CD8-positive, alpha-beta memory T cell (primary cell): Measurements from ENCODE around the gene AP3S1. TPM values are rescaled to one million over a fixed set of nuclear protein-coding genes. Genes with fewer than 3 reads are reported as not detected.
"Not testable (repeated sequence)": the region's sequence is repeated elsewhere in the genome, so short reads cannot be mapped to it uniquely, and the experiment has no call there.

Source experiments
- CTCF ChIA-PET: fragments of 350-600 bp; sonication (Branson Sonifier 250); formaldehyde crosslinking; loops from one replicate; lab custom pipeline; 2021; ENCODE audit warnings: antibody characterized with exemption; lab: Charles Lee
- POLR2A ChIA-PET: fragments of 350-600 bp; sonication (Branson Sonifier 250); formaldehyde crosslinking; loops from one replicate; lab custom pipeline; 2021; ENCODE audit warnings: antibody characterized with exemption; lab: Charles Lee
- DNase-seq, 5 donors: peaks; one replicate each; pipeline versions ENCODE4 v3.0.0 to v3.0.0-alpha.2; 2020 to 2022; ENCODE audit warnings: mixed read lengths in 1 of 5
- H3K27ac ChIP-seq: one replicate; pipeline ENCODE4 v1.7.0; 2013; ENCODE audit warnings: low read depth, mild to moderate bottlenecking, low read length, moderate library complexity
- H3K27me3 ChIP-seq: 2 replicates; pipeline ENCODE4 v1.7.0; 2013; ENCODE audit warnings: low read length, mild to moderate bottlenecking; ENCODE audit not compliant: insufficient read depth, poor library complexity, severe bottlenecking
- H3K36me3 ChIP-seq: 2 replicates; pipeline ENCODE4 v1.7.0; 2013; ENCODE audit warnings: mild to moderate bottlenecking, low read length, moderate library complexity; ENCODE audit not compliant: insufficient read depth
- H3K4me1 ChIP-seq: 2 replicates; pipeline ENCODE4 v1.7.0; 2013; ENCODE audit warnings: mild to moderate bottlenecking, low read length, moderate library complexity; ENCODE audit not compliant: insufficient read depth
- H3K4me3 ChIP-seq: 2 replicates; pipeline ENCODE4 v1.7.0; 2013; ENCODE audit warnings: mild to moderate bottlenecking, low read length
- H3K9me3 ChIP-seq: 2 replicates; pipeline ENCODE4 v1.7.0; 2013; ENCODE audit warnings: mild to moderate bottlenecking, low read length
- H3K27ac Mint-ChIP-seq, 8 donors: one replicate each; pipeline ENCODE4 v1.8.0; 2020 to 2021; ENCODE audit warnings: mixed read lengths in 8 of 8, mild to moderate bottlenecking in 6 of 8, inconsistent platforms in 3 of 8, moderate library complexity in 3 of 8
- H3K27me3 Mint-ChIP-seq, 2 donors: one replicate each; pipeline ENCODE4 v1.8.0; 2020 to 2021; ENCODE audit warnings: mixed read lengths in 2 of 2, mild to moderate bottlenecking in 1 of 2, moderate library complexity in 1 of 2
- H3K36me3 Mint-ChIP-seq, 3 donors: one replicate each; pipeline ENCODE4 v1.8.0; 2020 to 2021; ENCODE audit warnings: mixed read lengths in 3 of 3, inconsistent platforms in 1 of 3, mild to moderate bottlenecking in 1 of 3
- H3K4me1 Mint-ChIP-seq, 3 donors: one replicate each; pipeline ENCODE4 v1.8.0; 2020 to 2021; ENCODE audit warnings: mixed read lengths in 3 of 3, inconsistent platforms in 1 of 3, mild to moderate bottlenecking in 1 of 3
- H3K4me3 Mint-ChIP-seq, 7 donors: one replicate each; pipeline ENCODE4 v1.8.0; 2020 to 2021; ENCODE audit warnings: mixed read lengths in 7 of 7, mild to moderate bottlenecking in 6 of 7, moderate library complexity in 4 of 7, inconsistent platforms in 2 of 7
- H3K9me3 Mint-ChIP-seq, 5 donors: one replicate each; pipeline ENCODE4 v1.8.0; 2020 to 2022; ENCODE audit warnings: mixed read lengths in 5 of 5, mild to moderate bottlenecking in 3 of 5, moderate library complexity in 2 of 5, inconsistent platforms in 1 of 5
- polyA plus RNA-seq: library from polyadenylated mRNA; unstranded; fragments of 300-500 nt; fragmentation: Illumina TruSeq; gene quantifications from one replicate; pipeline ENCODE4 v1.2.3, GENCODE V29; 2021
- total RNA-seq, 2 experiments: library from RNA; stranded (reverse); gene quantifications; one replicate each; pipeline ENCODE4 v1.2.3, GENCODE V29; 2021

AP3S1 gene
- total and polyA plus RNA-seq, 3 experiments from 2014 or later, result 62.1 to 77.5 (median 73.6) TPM

DNA sequence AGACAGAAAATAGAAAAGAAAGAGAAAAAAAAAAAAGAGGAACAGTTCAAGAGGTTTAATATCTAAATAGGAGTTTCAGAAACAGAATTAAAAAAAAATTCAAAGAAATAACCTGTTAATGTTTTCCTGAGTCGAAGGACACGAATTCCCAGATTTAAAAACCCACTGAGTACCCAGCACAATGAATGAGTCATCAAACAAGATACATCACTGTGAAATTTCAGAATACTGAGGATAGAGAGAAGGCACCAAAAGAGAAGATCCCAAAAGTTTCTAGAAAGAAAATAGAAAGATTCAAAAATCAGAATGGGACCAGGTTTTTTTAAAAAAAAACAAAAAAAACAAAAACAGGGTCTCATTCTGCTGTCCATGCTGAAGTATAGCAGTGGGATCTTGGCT is 34.1 kb upstream of the AP3S1 start:
- DNase-seq, result no peak
- H3K27ac ChIP-seq, result no peak overlapping the region

DNA sequence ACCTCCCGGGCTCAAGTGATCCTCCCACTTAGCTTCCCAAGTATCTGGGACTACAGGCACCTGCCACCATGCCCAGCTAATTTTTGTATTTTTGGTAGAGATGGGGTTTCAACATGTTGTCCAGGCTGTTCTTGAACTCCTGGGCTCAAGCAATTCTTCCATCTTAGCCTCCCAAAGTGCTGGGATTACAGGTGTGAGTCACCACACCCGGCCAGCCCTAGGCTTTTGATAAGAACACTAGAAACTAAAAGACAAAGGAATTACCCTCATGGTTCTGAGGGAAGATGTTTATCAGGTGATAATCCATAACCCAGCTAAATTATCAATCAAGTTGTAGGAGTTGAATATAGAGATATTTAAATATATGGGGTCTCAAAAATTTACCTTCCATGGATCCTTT is 33.7 kb upstream of the AP3S1 start:
- not testable (repeated sequence) for H3K4me3 ChIP-seq, H3K4me1 Mint-ChIP-seq

More for the DNA sequence above, 34.1 kb upstream of the AP3S1 start:
- POLR2A ChIA-PET, result interaction anchor here (0.6 kb wide), 1 partner anchor 33 kb away, joined by 4 read pairs; no protein-coding TSS in a partner anchor
- H3K36me3 Mint-ChIP-seq, result no peaks in the 10 kb centered on the region
- H3K4me3 Mint-ChIP-seq, result no peak overlapping the region
- Histone ChIP-seq H3K9me3 (no peaks in the 10 kb centered on the region), H3K4me3 (no peak overlapping the region), H3K36me3 (no peaks in the 10 kb centered on the region), H3K4me1 (no peaks in the 10 kb centered on the region), H3K27me3 (peaks cover 5% of the 10 kb centered on the region)
- H3K27ac Mint-ChIP-seq, result no peak overlapping the region
- CTCF ChIA-PET, result interaction anchor here (1.4 kb wide), 1 partner anchor 16 kb away, joined by 4 read pairs; no protein-coding TSS in a partner anchor
- H3K9me3 Mint-ChIP-seq, result no peaks in the 10 kb centered on the region
- H3K27me3 Mint-ChIP-seq, result peaks cover 6 to 27% of the 10 kb centered on the region in 2 donors
- H3K4me1 Mint-ChIP-seq, result peaks cover 0 to 10% (median 0%) of the 10 kb centered on the region in 3 donors

DNA sequence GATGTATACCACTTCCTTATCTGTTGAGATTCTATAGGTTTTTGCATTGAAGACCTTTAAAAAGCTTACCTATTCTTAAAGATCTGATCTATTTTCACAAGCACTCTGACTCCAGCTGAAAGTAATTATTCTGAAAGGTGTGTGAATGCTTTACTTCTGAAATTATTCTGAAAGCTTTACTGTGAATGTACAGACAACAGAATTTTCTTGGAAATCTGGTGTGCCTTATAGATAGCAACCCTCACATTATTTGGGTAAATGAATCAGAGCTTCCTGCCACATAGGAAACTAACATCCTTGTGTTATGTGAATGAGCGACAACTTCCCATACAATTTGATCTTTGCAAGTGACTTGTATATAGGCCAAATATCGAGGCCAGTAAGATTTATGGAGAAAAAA is 31.8 kb upstream of the AP3S1 start:
- Mint-ChIP-seq H3K27me3 (peaks cover 21 to 40% of the 10 kb centered on the region in 2 donors), H3K4me1 (peaks cover 5 to 10% (median 8%) of the 10 kb centered on the region in 3 donors), H3K9me3 (no peaks in the 10 kb centered on the region), H3K4me3 (no peak overlapping the region), H3K36me3 (no peaks in the 10 kb centered on the region), H3K27ac (no peak overlapping the region)
- Histone ChIP-seq H3K27me3 (peaks cover 14% of the 10 kb centered on the region), H3K9me3 (no peaks in the 10 kb centered on the region), H3K27ac (no peak overlapping the region), H3K4me1 (no peaks in the 10 kb centered on the region), H3K36me3 (no peaks in the 10 kb centered on the region), H3K4me3 (no peak overlapping the region)
- CTCF ChIA-PET, result no interaction called here
- POLR2A ChIA-PET, result no interaction called here
- no peak for DNase-seq

More for the DNA sequence above, 33.7 kb upstream of the AP3S1 start:
- not testable (repeated sequence) for H3K27ac ChIP-seq, H3K27ac Mint-ChIP-seq, H3K9me3 Mint-ChIP-seq, H3K4me3 Mint-ChIP-seq, DNase-seq, H3K4me1 ChIP-seq, H3K27me3 ChIP-seq, H3K9me3 ChIP-seq, H3K36me3 Mint-ChIP-seq, H3K36me3 ChIP-seq
- CTCF ChIA-PET, result interaction anchor here (1.4 kb wide), 1 partner anchor 16 kb away, joined by 4 read pairs; no protein-coding TSS in a partner anchor
- POLR2A ChIA-PET, result interaction anchor here (0.6 kb wide), 1 partner anchor 33 kb away, joined by 4 read pairs; no protein-coding TSS in a partner anchor
- peaks cover 7 to 29% of the 10 kb centered on the region in 2 donors for H3K27me3 Mint-ChIP-seq

DNA sequence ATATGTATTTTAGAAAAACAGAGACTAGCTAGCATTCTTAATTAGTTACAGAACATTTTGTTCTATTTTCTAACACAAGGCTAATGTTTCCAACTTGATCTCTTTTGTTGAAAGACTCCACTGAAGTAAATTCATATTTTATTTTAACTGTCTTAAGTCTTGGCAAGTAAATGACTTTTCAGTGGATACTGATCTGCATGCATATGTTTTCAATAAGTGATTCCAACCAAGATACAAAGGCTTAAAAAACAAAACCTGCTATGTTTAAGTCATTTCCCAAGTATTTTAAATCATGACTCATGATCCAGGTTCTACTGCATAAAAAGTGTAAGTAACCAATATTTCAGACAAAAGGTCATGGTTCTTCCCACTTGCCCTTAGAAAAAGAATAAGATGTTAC is 31.0 kb upstream of the AP3S1 start:
- Mint-ChIP-seq H3K36me3 (no peaks in the 10 kb centered on the region), H3K4me1 (peaks cover 13 to 17% (median 16%) of the 10 kb centered on the region in 3 donors)
- CTCF ChIA-PET, result no interaction called here

DNA sequence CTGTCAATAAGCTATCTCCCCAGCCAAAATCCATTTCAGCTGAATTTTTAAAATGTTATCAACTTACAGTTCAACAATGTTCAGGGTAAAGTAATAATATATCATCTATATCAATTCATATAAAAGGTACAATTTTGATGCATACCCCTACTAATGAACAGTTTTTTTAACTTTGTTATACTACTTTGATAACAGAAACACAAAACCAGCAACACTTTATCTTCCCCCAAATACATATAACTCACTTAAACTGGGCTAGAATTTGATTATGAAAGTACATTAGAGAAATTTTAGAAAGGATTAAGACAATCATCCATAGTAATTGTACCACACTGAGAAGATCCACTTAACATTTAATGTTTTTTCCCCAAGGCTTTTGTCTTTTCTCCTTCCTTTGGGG is 30.3 kb upstream of the AP3S1 start:
- ChIA-PET CTCF (interaction anchor here (0.7 kb wide), 1 partner anchor 14 kb away, joined by 4 read pairs; no protein-coding TSS in a partner anchor), POLR2A (no interaction called here)
- no peak overlapping the region for H3K27ac ChIP-seq
- H3K36me3 Mint-ChIP-seq, result no peaks in the 10 kb centered on the region
- H3K4me3 Mint-ChIP-seq, result no peak overlapping the region
- no peak overlapping the region for H3K4me3 ChIP-seq
- H3K27ac Mint-ChIP-seq, result no peak overlapping the region
- H3K4me1 ChIP-seq, result no peaks in the 10 kb centered on the region
- peaks cover 17 to 20% (median 20%) of the 10 kb centered on the region in 3 donors for H3K4me1 Mint-ChIP-seq
- H3K9me3 Mint-ChIP-seq, result no peaks in the 10 kb centered on the region
- peaks cover 33 to 50% of the 10 kb centered on the region in 2 donors for H3K27me3 Mint-ChIP-seq
- no peaks in the 10 kb centered on the region for H3K36me3 ChIP-seq
- no peaks in the 10 kb centered on the region for H3K9me3 ChIP-seq
- no peak for DNase-seq
- peaks cover 29% of the 10 kb centered on the region for H3K27me3 ChIP-seq

More for the DNA sequence above, 31.0 kb upstream of the AP3S1 start:
- no peaks in the 10 kb centered on the region for H3K4me1 ChIP-seq
- Mint-ChIP-seq H3K27me3 (peaks cover 29 to 46% of the 10 kb centered on the region in 2 donors), H3K27ac (no peak overlapping the region), H3K4me3 (no peak overlapping the region), H3K9me3 (no peaks in the 10 kb centered on the region)
- H3K9me3 ChIP-seq, result no peaks in the 10 kb centered on the region
- no peaks in the 10 kb centered on the region for H3K36me3 ChIP-seq
- POLR2A ChIA-PET, result no interaction called here
- peaks cover 23% of the 10 kb centered on the region for H3K27me3 ChIP-seq
- H3K4me3 ChIP-seq, result no peak overlapping the region
- H3K27ac ChIP-seq, result no peak overlapping the region
- DNase-seq, result no peak

DNA sequence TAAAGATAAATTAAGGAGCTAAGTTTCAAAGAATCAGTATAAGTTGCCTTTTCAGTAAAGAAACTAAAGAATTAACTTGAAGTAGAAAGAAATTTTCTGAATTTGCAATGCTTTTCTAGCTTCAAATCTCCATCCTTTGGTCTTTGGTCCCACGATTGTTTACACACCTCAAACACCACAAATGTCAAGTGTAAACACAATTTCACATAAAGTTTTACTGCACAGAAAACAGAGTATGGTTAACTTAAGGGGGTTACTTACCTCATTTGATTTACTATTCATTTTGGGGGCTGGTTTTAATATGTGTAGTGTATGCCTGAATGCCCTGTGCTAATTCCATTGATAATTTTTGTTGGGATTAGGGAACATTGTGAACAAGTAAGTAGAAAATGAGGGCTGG is 29.4 kb upstream of the AP3S1 start:
- Histone ChIP-seq H3K27ac (no peak overlapping the region), H3K4me3 (no peak overlapping the region), H3K27me3 (peaks cover 30% of the 10 kb centered on the region), H3K4me1 (no peaks in the 10 kb centered on the region), H3K36me3 (no peaks in the 10 kb centered on the region), H3K9me3 (no peaks in the 10 kb centered on the region)
- ChIA-PET CTCF (no interaction called here), POLR2A (no interaction called here)
- no peak overlapping the region for H3K27ac Mint-ChIP-seq
- H3K4me3 Mint-ChIP-seq, result no peak overlapping the region
- H3K36me3 Mint-ChIP-seq, result no peaks in the 10 kb centered on the region
- H3K4me1 Mint-ChIP-seq, result peaks cover 19 to 26% (median 20%) of the 10 kb centered on the region in 3 donors
- H3K27me3 Mint-ChIP-seq, result peaks cover 38 to 56% of the 10 kb centered on the region in 2 donors
- DNase-seq, result no peak
- no peaks in the 10 kb centered on the region for H3K9me3 Mint-ChIP-seq

DNA sequence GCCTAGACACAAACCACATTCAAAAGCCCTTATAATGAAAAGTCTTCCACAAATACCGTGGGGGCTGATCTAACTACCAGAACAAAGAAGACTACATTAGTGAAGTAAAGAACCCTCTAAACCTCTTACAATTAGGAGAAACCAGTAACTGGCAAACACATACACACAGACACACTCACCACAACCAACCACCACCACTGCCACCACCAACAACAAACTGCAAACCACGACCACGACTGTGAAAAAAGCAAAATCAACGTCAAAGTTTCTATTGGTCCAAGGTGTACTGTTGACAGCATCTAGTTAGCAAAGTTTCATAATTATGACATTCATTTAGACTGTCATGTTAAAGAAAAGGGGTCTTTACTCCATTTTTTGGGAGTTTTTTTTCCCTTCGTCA is 28.0 kb upstream of the AP3S1 start:
- ChIA-PET CTCF (no interaction called here), POLR2A (no interaction called here)
- Histone ChIP-seq H3K27me3 (peaks cover 34% of the 10 kb centered on the region), H3K27ac (no peak overlapping the region), H3K4me3 (no peak overlapping the region), H3K9me3 (no peaks in the 10 kb centered on the region), H3K36me3 (no peaks in the 10 kb centered on the region), H3K4me1 (no peaks in the 10 kb centered on the region)
- H3K4me3 Mint-ChIP-seq, result no peak overlapping the region
- H3K27ac Mint-ChIP-seq, result no peak overlapping the region
- no peak for DNase-seq
- H3K36me3 Mint-ChIP-seq, result no peaks in the 10 kb centered on the region
- no peaks in the 10 kb centered on the region for H3K9me3 Mint-ChIP-seq
- peaks cover 16 to 26% (median 20%) of the 10 kb centered on the region in 3 donors for H3K4me1 Mint-ChIP-seq
- peaks cover 46 to 69% of the 10 kb centered on the region in 2 donors for H3K27me3 Mint-ChIP-seq

DNA sequence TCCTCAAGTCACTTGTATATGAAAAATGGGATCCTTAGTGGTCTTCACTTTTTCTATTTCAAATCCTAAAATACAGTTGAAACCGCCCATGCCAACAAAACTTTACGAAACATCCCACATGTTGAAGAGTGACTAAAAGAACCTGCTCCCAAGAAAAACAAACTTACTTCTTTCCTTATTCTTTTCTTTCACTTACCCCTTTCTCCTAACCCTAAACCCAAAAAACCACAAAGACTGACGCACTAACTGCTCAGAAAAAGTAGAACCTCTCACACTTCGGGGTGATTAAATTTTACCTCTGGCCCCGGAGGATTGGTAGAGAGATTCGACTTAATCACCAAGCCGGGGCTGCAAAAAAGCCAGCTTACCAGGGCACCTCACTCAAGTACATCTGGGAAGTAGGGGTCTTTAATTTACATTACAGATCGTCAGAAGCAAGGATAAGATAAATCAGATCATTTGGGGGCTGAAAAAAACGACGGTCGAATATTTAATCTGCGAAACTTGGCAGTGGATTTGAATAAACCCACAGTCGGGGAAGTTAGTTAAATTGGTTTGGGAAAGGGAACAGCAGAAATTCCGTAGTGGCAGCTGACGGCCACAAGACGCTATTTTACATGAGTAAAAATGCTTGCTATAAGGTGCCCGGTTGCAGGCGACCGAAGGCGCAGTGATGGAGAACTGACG is 26.6 kb upstream of the AP3S1 start:
- Mint-ChIP-seq H3K36me3 (no peaks in the 10 kb centered on the region), H3K4me1 (peaks cover 16 to 26% (median 20%) of the 10 kb centered on the region in 3 donors), H3K27me3 (peaks cover 54 to 80% of the 10 kb centered on the region in 2 donors), H3K4me3 (peak overlapping the region; percentile 21 to 59 (median 41)), H3K9me3 (no peaks in the 10 kb centered on the region), H3K27ac (no peak overlapping the region)
- H3K27ac ChIP-seq, result no peak overlapping the region
- ChIA-PET CTCF (interaction anchor here (0.6 kb wide), 1 partner anchor 718 kb away, joined by 3 read pairs; no protein-coding TSS in a partner anchor), POLR2A (no interaction called here)
- H3K27me3 ChIP-seq, result peaks cover 34% of the 10 kb centered on the region
- no peaks in the 10 kb centered on the region for H3K36me3 ChIP-seq
- H3K9me3 ChIP-seq, result no peaks in the 10 kb centered on the region
- H3K4me1 ChIP-seq, result no peaks in the 10 kb centered on the region
- DNase-seq, result no peak
- no peak overlapping the region for H3K4me3 ChIP-seq
